Urothelium cell line (cell line): ENCODE measurements around the gene CELA1.
A peak's percentile ranks its signal among the peaks of the same experiment; 100 is the strongest.

Experiments
- DNase-seq: peaks from one replicate; pipeline ENCODE4 v3.0.0; 2011; ENCODE audit warnings: low spot score, mixed read lengths
- FAIRE-seq: peaks from 2 replicates; lab custom pipeline; 2011; peaks lifted over from hg19 to GRCh38; lab: Jason Lieb, UNC

CELA1 gene

DNA sequence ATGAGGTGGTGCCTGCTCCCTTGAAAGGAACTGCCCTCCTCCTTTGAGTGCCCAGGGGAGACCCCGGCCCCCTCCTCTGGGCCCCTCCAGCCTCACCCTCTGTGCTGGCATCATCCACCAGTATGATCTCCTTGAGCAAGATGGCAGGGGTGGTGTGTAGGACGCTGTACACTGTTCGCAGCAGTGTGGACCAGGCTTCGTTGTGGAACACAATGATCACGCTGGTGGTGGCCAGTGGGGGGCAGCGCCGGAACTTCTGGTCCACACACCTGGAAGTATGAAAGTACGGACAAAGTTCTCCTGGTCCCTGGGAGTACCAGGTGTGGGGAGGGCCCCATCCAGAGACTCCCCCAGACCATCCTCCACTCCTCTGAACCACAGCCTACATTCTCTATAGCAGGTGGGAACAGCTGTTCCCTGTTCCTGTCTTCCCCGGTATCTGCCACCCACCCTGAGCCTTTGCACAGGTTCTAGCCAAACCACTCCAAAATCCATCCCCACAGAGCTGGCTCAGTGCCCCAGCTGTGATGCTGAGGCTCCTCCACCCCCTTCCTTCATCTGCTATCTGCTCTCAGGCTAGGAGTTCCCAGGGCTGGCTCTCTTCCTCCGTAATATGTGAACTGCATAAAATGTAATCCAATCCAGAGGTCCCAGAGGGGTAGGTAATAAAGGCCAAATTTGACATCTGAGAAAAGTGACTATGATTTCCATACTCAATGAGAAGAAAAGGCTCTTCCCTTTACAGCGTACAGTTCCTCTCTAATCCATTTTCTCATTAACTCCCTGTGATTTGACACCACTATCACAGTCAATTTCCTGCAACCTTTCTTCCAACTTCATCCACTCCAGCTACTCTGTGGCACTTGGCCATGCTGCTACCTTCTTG lies 30.9 kb upstream of the CELA1 start:
- FAIRE-seq: no peak
- DNase-seq: no peak

DNA sequence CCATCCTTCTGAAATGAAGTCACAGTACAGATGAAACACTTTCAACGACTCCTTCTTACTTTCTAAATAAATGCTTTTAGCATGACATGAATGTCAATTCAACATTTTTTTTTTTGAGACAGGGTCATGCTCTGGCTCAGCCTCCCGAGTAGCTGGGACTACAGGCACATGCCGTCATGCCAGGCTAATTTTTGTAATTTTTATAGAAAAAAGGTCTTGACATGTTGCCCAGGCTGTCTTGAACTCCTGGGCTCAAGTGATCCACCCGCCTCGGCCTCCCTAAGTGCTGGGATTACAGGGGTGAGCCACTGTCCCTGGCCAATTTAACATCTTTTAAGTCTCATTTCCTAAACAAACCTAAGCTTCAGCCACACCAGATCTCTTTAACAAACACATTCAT lies 28.4 kb upstream of the CELA1 start:
- FAIRE-seq (no peak), DNase-seq (no peak)

DNA sequence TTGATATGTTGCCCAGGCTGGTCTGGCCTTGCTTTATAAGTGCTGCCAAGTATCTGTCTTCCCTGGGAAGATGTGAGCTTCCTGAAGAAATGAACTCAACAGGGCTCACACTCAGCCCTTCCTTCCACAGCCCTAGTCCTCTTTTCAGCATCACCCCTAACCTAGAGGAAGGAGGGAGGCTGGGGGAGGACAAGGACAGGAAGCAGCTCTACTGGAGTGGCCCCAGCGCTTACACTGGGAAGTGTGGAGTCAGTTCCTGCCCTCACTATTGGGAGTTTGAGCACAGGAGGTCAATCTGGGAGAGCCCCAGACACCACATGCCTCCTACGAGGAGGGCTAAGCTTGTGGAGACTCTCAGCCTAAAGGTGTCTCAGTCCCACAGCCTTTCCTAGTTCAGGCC lies 27.9 kb upstream of the CELA1 start:
- DNase-seq: no peak
- no peak for FAIRE-seq

DNA sequence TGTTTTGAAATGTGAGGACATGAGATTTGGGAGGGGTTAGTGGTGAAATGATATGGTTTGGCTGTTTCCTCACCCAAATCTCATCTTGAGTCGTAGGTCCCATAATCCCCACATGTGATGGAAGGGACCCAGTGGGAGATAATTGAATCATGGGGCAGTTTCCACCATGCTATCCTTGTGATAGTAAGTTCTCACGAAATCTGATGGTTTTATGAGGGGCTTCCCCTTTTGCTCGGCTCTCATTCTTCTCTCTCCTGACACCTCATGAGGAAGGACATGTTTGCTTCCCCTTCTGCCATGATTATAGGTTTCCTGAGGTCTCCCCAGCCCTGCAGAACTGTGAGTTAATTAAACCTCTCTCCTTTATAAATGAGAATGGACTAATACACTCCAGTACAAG lies 26.7 kb upstream of the CELA1 start:
- no peak for DNase-seq
- no peak for FAIRE-seq

DNA sequence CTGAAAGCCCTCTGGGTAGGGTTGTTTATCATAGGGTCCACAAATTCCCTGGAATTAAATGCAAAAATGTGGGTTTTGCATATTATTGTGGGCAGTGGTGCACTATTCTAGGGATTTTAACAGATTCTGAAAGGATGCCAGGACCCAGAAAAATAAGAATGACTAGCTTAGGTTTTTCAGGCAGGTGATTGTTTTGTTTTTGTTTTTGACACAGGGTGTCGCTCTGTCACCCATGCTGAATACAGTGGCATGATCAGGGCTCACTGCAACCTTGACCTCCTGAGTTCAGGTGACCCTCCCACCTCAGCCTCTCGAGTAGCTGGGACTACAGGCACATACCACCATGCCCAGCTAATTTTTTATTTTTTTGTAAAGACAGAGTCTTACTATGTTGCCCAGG lies 25.5 kb upstream of the CELA1 start:
- no peak for DNase-seq
- FAIRE-seq: no peak

DNA sequence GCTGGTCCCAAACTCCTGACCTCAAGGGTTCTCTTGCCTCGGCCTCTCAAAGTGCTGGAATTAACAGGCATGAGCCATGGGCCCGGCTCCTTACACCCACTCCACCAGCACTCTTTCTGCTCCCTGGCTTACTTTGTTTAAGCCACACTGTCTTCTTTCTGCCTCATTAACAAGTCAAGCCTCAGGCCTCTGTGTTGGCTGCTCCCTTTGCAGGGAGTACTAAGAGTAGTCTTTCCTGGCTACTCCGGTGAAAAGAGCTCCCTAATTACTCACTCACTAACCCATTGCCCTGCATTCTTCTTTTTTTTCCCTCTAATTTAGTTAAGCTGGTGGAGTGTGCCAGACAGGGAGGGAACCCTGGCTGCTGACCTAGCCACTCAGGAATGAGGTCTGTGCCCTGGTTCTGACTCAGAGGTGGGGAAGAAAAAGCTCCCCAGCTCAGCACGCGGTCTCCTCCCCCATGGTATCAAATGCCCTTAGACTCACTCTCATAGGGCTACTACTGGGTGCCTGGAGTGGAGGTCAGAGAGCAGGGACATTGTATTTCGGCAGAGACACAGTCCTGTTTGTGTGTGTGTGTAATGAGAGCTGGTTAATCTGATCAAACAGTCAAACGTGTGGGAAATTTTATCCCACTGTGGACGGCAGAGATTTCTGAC lies 24.9 kb upstream of the CELA1 start:
- DNase-seq (peak; percentile 96), FAIRE-seq (no peak)

DNA sequence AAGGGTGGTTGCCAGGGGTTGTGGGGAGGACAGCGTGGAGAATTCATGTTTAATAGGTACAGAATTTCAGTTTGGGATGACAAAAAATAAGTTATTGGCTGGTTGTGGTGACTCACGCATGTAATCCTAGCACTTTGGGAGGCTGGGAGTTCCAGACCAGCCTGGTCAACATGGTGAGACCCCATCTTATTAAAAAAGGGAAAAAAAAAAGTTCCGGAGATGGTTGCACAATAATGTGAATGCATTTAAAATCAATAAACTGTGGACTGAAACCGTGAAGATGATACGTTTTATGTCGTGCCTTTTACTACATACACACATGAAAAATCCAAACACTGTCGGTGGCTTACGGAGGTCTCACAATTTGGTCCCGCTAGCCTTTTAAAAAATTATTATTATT lies 24.2 kb upstream of the CELA1 start:
- DNase-seq (no peak), FAIRE-seq (no peak)

DNA sequence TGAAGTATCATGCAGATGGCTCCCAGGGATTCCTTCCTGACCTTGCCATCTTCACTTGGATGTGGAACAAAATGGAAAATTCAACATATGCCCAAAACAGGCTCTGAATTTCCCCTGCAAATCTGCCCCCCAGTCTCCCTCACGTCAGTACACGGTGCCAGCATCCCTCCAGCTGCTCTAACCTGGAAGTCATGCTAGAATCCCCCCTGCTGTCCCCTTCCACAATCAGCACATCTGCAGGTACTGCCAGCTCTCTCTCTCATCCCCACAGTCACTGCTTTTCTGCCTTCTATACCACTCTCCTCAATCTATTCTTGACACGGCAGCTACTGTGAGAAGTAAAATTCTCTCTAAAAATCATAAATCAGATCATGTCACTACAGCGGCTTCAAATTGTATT lies 23.1 kb upstream of the CELA1 start:
- FAIRE-seq (no peak), DNase-seq (no peak)

DNA sequence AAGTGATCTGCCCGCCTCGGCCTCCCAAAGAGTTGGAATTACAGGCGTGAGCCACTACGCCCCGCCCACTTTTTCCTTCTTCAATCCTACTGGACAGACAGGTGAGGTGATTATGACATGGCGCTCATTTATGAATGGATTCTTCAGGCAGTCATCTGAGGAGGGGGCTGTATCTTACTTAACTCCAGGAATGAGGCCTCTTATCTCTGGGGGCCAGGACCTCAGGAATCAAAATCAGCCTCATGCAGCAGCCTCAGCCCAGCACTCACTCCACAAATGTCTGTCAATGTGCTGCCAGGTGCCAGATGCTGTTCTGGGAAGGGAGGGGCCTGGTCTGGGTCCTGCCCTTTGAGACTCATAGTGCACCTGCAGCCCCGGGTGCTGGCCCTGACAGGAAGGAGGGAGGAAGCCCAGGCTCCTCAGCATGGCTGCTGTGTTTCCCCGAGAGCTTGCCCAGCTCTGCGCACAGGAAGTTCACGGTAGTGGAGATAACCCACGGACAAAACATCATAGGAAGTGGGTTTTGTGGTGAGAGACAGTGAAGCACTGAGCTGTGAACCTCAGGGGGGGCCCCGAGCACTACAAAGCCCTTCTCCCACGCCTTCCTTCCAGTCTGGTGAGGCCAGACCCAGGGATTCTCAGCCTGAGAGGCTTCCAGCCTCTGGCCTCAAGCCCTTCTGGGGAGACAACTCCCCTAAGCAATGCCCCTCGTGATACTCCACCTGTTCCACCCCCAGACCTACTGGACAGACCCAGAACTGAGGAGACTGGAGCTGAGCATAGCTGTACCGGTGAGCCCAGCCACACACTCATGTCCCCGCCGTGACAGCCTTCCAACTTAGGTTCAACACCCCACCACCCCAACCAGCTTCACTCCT lies 22.4 kb upstream of the CELA1 start:
- FAIRE-seq (no peak), DNase-seq (peak; percentile 58)

DNA sequence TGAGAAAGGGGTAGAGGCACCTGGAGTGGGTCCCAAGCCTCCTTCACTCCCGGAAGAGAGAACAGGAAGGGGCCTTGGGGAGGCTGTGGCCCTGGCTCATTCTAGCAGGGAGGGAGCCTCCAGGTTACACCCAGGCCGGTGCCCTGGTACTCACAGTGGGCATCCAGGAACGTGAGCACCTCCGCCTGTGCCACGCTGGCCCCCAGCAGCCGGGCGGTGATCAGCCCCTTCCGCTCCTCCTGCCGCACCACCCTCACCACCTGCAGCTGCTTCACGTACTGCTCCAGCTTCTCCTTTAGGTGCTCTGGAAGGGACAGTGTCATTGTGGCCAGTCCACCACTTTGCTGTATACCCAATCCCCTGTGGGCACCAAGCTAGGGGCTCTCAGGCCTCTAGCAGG lies 18.8 kb upstream of the CELA1 start:
- DNase-seq: no peak
- FAIRE-seq: no peak

DNA sequence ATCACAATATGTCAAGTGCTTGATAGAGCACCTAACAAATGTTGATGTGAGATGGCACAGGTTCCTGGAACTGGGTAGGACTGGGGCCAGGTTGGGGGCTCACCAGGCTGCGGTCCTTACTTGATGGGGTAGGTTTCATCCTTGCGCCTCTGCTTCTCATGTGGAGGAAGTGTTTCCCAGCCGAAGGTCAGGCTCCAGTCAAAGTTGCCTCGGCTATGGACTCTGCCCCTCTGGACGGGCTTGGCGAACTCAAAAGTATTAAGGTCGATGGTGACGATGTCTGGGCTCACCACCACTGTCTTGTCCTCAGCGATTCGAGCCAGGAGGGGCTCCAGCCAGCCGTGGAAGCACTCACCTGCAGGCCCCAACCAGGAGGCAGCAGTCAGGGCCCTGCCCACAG lies 17.5 kb upstream of the CELA1 start:
- DNase-seq (no peak), FAIRE-seq (no peak)

DNA sequence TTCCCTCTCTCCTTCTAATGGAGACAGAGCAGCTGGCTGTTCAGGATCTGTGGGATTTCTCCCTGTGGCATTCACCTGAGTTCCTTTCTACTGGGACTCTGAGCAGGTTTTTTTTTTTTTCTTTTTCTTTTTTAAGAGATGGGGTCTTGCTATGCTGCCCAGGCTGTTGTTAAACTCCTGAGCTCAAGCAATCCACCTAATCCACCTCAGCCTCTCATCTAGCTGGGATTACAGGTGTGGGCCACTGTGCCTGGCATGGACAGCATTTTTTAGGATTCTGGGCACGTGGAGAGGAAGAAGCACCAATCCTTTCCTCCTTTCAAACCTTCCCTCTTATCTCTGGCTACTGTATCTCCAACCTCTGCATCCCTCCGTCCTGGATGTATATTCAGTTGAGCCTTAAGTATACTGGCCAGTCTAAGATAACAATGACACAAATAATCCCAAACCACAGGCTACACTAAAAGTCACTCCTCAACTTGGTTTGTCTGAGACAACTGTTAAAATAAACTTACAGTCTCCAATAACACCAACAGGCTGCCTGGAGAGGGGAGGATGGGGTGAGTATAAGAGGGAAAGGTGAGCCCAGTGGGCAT lies 16.4 kb upstream of the CELA1 start:
- no peak for DNase-seq
- FAIRE-seq: no peak

DNA sequence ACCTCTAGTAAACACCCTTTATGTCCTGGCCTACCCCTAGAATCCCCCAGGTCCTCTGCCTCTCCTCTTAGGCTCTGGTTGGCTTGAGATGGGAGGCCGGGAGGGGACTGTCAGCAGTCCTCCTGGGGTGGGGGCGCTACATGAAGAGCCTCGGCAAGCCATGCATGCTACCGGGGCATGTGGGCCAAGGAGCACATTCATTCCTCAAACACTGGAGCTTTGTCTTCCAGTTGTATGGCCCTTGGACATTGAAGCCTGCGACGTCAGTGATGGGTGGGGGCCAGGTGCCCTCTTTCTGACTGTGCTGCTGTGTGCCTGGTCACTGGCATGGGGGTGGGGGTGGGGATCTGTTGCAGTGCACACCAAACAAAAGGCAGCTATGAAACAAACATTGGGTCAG lies 15.8 kb upstream of the CELA1 start:
- no peak for DNase-seq
- FAIRE-seq: no peak

DNA sequence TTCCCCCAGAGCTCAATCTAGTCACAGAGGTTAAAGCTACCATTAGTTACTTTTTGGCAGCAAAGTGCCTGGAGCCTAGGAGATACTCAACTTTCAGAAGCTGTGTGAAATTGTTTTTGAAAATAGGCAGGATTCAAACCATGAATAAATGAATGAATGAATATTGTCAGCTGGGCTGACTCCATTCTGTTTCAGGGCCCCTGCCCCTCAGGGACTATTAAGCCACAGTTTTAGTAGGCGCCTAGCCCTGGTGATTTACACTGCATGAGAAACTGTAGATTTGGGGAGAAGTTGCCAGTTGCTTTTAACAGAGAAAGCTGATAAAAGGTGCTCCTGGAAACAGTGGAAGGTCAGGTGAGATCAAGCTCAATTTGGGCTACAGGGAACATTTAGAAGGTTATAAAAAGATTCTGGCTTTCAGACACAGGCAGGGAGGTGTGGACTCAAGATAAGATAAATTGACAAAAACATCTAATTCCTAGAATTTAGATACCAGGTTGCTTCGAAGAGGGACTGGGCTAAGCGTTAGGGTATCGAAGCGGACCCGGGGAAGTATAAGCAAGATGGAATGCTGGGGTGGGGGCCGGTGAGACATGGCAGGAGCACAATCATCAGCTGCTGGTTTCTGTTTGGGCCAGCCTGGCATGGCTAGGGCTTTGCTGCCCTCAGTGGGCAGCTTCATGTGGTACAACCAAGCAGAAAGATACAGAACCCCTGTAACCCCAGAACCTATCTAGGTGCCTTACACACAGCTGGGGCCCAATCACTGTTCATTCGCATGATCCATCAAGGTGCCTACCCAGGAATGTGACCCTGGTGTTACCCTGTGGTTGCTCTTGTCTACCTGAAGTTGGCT lies 14.9 kb upstream of the CELA1 start:
- FAIRE-seq (no peak), DNase-seq (no peak)

DNA sequence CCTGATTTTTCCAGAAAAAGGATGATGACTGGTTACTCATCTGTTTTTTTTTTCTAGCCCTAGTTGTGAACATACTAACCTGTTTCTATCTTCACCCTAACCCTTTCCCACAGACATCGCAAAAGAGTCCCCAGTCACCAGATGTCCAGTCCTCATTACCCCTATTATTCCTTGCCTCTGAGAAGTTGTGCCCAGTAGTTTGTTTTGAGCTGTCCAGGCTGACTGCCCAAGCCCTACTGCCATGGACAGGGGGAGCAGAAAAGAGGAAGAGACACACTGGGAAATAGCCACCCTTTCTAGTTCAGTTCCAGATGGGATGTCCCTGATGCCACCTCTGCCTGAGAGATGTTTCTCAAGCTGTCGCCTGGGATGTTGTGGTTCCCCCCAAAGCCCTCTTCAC lies 13.8 kb upstream of the CELA1 start:
- DNase-seq: no peak
- no peak for FAIRE-seq

DNA sequence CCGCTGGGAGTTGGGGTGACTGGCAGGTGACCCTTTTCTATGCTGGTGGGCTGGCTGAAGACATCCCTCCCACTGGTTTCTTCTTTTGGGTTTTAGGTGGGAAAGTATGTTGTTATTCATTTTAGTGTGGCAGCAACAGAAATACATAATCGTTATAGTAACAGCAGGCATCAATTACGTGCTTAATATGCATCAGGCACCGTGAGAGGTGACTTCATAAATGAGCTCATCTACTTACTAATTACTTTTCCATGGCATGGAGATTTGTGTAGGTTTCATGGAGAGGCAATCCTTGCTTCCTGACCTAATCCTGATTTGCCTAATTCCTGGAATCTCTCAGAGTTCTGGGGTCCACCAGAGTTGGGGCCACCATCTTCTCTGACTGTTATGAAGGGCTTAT lies 13.4 kb upstream of the CELA1 start:
- no peak for DNase-seq
- no peak for FAIRE-seq

DNA sequence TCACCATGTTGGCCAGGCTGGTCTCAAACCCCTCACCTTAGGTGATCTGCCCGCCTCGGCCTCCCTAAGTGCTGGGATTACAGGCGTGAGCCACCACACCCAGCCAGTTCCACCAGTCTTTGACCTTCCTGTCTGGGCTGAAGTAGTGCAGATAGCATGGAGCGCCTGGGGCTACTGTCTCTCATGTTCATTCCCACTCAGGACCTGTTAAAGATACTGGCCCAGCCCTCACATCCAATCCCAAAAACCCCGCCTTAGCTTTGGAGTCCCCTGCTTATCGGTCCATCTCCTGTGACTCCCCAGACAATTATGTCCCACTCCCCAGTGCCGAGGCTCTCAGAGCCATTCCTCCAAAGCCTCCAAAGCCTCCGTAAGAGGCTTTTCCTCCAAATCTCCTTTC lies 12.0 kb upstream of the CELA1 start:
- no peak for FAIRE-seq
- DNase-seq: no peak

DNA sequence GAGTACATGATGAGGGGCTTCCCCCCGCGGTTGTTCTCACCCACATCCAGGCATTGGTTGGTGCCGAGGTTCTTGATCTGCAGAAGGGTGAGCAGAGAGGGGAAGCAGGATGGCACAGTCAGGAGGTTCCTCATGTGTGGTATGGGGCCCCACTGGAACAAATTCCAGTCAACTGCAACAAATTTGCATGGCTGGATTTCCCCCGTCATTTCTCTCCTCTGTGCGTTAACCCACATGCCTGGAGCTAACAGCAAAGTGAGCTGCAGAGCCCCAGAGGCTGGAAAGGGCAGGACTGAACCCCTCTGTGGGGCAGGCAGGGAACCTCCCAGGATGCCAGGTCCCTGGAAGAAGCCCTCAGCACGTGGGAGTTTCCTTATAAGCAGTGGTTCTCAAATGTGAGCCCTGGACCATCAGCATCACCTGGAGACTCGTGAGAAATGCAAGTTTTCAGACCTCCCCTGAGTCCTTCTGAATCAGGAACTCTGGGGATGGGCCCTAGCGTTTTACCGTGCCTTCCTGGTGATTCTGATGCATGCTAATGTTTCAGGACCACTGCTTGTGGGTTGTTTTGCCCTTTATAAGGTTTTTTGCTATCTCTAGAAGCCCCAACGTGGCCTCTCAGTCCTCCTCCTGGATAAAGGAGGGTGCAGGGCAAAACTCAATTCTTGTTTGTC lies 11.0 kb upstream of the CELA1 start:
- DNase-seq (no peak), FAIRE-seq (no peak)

DNA sequence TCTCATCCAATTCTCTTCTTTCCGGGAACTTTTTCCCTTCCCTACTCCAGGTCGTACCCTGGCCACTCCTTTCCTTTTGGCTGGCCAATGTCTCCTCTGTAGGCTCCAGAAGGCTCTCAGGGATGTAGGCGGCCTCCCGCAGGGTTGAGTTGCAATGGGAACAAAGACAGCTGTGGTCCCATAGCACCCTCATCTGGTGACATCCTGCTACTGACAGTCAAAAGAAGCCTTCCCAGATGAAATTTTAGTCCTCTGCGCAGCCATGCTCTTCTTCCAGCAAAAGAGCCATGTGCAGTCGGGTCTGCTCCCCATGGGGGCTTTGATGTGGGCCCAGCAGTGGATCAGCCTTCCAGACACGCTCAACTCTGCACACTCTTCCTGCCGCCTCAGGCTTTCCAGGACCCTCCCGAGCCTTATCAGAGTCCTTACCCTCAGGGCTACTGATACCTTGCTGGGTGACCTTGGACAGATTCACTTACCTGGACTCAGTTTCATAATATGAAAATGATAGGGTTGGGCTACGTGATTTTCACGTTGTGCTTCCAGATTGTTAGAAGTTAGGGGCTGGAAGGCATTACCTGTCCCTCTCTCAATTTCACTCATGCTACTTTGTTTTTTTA lies 5.5 kb upstream of the CELA1 start:
- DNase-seq: peak; percentile 35
- FAIRE-seq: no peak
